Measurements from ENCODE around the gene NPLOC4. TPM values are rescaled to one million over a fixed set of nuclear protein-coding genes. Genes with fewer than 3 reads are reported as not detected.

Gene NPLOC4
- total RNA-seq, 2 experiments from 2014 or later: 75.9 to 87.7 TPM

DNA sequence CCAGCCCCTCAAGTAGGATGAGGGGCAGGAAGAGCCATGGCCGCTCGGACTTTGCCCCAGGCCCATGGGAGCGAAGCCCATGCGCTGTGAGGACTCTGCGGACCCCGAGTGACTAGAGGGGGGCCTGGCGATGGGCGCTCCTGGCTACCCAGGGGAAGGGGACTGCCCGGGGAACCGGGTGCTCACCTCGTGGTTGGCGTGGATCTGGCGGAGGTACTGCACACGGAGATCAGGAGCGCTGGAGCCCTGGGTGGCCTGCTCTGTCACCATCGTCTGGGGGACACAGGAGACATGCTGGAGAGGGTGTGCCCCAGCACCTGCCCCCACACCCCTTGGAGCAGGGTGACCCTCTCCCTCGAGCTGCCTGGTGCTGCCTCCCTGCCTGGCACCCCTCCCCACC, 95.8 kb downstream of the NPLOC4 start:
- intact Hi-C loops (cut with micrococcal nuclease): no loop called here
- H3K27ac Mint-ChIP-seq: no peak overlapping the region
- ATAC-seq (no peak), DNase-seq (no peak)
- POLR2A ChIA-PET: no interaction called here
- H3K27me3 Mint-ChIP-seq: peaks cover 8% of the 10 kb centered on the region
- no peaks in the 10 kb centered on the region for H3K9me3 Mint-ChIP-seq
- H3K4me3 Mint-ChIP-seq: no peak overlapping the region
- TF ChIP-seq, protein P1, sequence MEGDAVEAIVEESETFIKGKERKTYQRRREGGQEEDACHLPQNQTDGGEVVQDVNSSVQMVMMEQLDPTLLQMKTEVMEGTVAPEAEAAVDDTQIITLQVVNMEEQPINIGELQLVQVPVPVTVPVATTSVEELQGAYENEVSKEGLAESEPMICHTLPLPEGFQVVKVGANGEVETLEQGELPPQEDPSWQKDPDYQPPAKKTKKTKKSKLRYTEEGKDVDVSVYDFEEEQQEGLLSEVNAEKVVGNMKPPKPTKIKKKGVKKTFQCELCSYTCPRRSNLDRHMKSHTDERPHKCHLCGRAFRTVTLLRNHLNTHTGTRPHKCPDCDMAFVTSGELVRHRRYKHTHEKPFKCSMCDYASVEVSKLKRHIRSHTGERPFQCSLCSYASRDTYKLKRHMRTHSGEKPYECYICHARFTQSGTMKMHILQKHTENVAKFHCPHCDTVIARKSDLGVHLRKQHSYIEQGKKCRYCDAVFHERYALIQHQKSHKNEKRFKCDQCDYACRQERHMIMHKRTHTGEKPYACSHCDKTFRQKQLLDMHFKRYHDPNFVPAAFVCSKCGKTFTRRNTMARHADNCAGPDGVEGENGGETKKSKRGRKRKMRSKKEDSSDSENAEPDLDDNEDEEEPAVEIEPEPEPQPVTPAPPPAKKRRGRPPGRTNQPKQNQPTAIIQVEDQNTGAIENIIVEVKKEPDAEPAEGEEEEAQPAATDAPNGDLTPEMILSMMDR (IDR thresholded peaks at IDR 0.05): no peak
- CTCF ChIA-PET: no interaction called here
- peaks cover 5% of the 10 kb centered on the region for H3K36me3 Mint-ChIP-seq (ENCODE audit: low read depth)
- H3K4me1 Mint-ChIP-seq (ENCODE audit: low read depth): no peaks in the 10 kb centered on the region

GRCh38 chr17:81540676-81541027, 96.3 kb downstream of the NPLOC4 start:
- no peak overlapping the region for H3K27ac Mint-ChIP-seq
- H3K9me3 Mint-ChIP-seq: no peaks in the 10 kb centered on the region
- intact Hi-C loops (cut with micrococcal nuclease): no loop called here
- no peak for ATAC-seq
- ChIA-PET POLR2A (interaction anchor here (0.6 kb wide), 1 partner anchor 162 kb away, joined by 3 read pairs; the partner anchor contains the start of gene MRPL12), CTCF (no interaction called here)
- no peak overlapping the region for H3K4me3 Mint-ChIP-seq
- TF ChIP-seq, protein P1 (IDR thresholded peaks at IDR 0.05): no peak
- peaks cover 13% of the 10 kb centered on the region for H3K27me3 Mint-ChIP-seq
- peaks cover 2% of the 10 kb centered on the region for H3K36me3 Mint-ChIP-seq (ENCODE audit: low read depth)
- no peaks in the 10 kb centered on the region for H3K4me1 Mint-ChIP-seq (ENCODE audit: low read depth)
- DNase-seq: no peak

GRCh38 chr17:81539961-81540675, 96.8 kb downstream of the NPLOC4 start:
- H3K4me3 Mint-ChIP-seq: no peak overlapping the region
- ATAC-seq: no peak
- peaks cover 2% of the 10 kb centered on the region for H3K36me3 Mint-ChIP-seq (ENCODE audit: low read depth)
- peaks cover 14% of the 10 kb centered on the region for H3K27me3 Mint-ChIP-seq
- no peak for DNase-seq
- no peak overlapping the region for H3K27ac Mint-ChIP-seq
- ChIA-PET POLR2A (interaction anchor here (0.6 kb wide), 2 partner anchors 38 to 163 kb away, joined by 3 read pairs; partner anchors contain the start of gene MRPL12), CTCF (no interaction called here)
- intact Hi-C loops (cut with micrococcal nuclease): no loop called here
- TF ChIP-seq, protein P1 (IDR thresholded peaks at IDR 0.05): no peak
- no peaks in the 10 kb centered on the region for H3K9me3 Mint-ChIP-seq
- H3K4me1 Mint-ChIP-seq (ENCODE audit: low read depth): no peaks in the 10 kb centered on the region

DNA sequence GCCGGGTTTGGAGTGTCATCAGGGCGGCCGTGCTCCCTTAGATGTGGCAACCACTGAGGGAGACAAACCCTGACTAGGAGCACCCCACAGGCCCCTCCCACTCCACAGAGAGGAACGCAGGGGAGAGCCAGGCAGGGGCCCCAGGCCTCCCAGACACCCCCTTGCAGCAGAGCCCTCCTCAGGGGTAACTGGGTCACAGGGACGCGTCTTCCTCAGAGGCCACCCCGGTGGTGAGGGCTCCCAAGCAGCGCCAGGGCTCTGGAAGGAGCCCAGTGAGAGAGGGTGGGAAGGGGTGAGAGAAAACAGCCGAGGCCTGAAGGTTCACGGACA, 97.4 kb downstream of the NPLOC4 start:
- CTCF ChIA-PET: interaction anchor here (1.0 kb wide), 1 partner anchor 286 kb away, joined by 3 read pairs; no protein-coding TSS in a partner anchor
- H3K27ac Mint-ChIP-seq: no peak overlapping the region

More for the DNA sequence above, 97.4 kb downstream of the NPLOC4 start:
- TF ChIP-seq, protein P1 (IDR thresholded peaks at IDR 0.05): no peak
- Mint-ChIP-seq H3K4me3 (no peak overlapping the region), H3K4me1 (ENCODE audit: low read depth) (no peaks in the 10 kb centered on the region), H3K9me3 (no peaks in the 10 kb centered on the region), H3K36me3 (ENCODE audit: low read depth) (peaks cover 2% of the 10 kb centered on the region), H3K27me3 (peaks cover 15% of the 10 kb centered on the region)
- intact Hi-C loops (cut with micrococcal nuclease): no loop called here
- DNase-seq (no peak), ATAC-seq (no peak)
- POLR2A ChIA-PET: interaction anchor here (0.6 to 1.0 kb wide), 2 partner anchors 11 to 37 kb away, joined by 3 read pairs; no protein-coding TSS in a partner anchor

Measured in activated CD8-positive, alpha-beta T cell treated with anti-CD3 and anti-CD28 coated beads for 36 hours (primary cell).